GM21423 (cell line): ENCODE results near the gene AKR1C2.

Experiments used
- ATAC-seq: cut with Tn5 transposase; IDR thresholded peaks from one replicate; pipeline ENCODE4 v1.9.1; 2021; ENCODE audit warnings: mild to moderate bottlenecking, moderate library complexity; ENCODE audit not compliant: unreplicated experiment

AKR1C2 gene

DNA sequence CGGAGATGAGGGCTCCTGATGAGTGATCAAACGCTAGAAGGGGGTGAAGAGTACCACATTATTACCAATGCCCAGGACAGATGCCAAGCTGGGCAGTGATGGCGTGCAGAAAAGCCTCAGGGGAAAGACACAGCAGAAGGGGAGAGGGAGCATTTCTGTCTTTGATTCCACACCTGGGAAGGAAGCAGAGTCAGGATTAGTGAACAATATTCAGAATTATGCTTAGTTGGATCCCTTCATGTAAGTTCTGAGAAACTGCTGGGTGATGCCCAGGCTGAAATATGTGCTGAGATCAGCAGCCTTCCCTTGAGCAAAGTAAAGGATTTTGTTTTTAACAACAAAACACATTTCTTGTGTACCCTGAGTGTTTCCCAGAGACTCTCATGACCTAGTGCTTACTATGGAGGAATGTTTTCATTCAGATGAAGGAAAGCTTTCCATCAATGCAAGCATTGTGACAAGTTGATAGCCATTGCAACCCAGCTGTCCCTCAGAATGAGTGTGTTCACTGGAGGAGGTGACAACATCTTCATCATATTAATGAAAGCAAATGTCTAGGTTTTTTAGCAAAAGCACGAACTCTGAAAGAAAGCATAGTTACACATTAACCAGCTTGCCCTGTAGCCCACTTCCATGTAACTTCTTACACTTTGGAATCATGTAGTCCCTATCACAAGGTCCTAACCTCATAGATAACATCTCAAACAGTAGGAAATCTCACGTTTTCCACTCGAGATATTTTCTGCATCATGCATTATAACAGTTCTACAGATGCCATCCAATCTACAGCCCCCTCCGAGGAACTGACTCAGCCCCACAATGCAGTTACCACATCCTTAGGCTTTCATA, 64.2 kb downstream of the AKR1C2 start:
- ATAC-seq = no peak
